Measurements from ENCODE around the gene AUTS2. TPM values are rescaled to one million over a fixed set of nuclear protein-coding genes. Genes with fewer than 3 reads are reported as not detected.

The AUTS2 gene
- total and polyA plus RNA-seq, 2 experiments from 2014 or later, result 32.0 to 91.0 TPM

DNA sequence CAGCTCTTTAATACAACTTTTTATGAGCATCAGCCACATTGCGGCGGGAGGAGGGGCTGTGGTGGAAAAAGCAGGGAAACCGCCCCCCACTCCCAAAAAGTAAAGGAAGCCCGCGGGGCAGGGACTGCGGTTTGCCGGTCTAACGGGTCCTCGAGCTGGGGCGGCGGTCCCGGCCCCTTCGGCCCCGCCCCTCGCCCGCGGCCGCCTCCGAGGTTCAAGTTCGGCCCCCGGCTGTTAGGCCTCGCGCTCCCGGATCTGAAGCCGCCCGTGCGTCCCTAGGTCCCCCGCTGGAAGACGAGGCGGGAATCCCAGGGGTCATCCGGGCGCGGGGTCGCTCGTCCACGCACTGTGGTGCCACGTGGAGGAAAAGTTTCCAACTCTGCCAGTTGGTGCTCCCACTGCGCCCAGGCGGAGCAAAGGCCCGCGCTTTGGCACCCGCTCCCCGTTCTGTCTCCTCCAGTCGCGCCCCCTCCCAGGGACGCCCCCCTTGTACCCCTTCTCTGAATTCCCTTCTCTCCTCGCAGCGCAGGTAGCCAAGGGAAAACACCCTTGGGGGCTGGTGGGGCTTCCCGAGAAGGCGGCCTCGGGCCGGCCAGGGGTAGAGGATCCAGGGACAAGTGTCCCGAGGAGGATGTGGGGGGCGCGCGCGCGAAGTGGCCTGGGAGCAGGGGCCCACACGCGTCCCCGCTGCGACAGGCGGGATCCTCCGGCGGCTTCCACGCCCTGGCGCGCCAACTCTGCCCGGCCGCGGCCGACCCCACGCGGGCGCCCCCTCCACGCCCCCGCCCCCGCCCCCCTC, 798 bp upstream of the AUTS2 start:
- Histone ChIP-seq H3K4me1 (ENCODE audit: insufficient read depth) (peaks cover 13% of the 10 kb centered on the region), H3K27ac (ENCODE audit: low read depth) (no peak overlapping the region), H3K79me2 (replicated peaks; ENCODE audit: insufficient read depth) (peaks cover 19% of the 10 kb centered on the region), H3K27me3 (ENCODE audit: insufficient read depth) (peaks cover 85% of the 10 kb centered on the region), H2AFZ (peak overlapping the region; percentile 95), H3F3A (replicated peaks; ENCODE audit: low read depth) (peaks cover 5% of the 10 kb centered on the region; the same call in 1 of the 2 replicates), H3K4me3 (peak overlapping the region; percentile 95), H3K9me2 (ENCODE audit: insufficient read depth) (no peaks in the 10 kb centered on the region), H3K4me2 (peak overlapping the region; percentile 95), H3K36me3 (ENCODE audit: insufficient read depth) (no peaks in the 10 kb centered on the region), H4K20me1 (replicated peaks; ENCODE audit: insufficient read depth) (peaks cover 15% of the 10 kb centered on the region)
- peak overlapping the region; percentile 72 for H3K4me3 Mint-ChIP-seq
- H3K9me3 Mint-ChIP-seq, result peaks cover 3% of the 10 kb centered on the region; the same call in 2 of the 3 replicates
- ATAC-seq (peak; percentile 40), DNase-seq (ENCODE audit: low spot score) (peak; percentile 79)
- H3K4me1 Mint-ChIP-seq, result peaks cover 11% of the 10 kb centered on the region
- no peaks in the 10 kb centered on the region for H3K36me3 Mint-ChIP-seq (ENCODE audit: low read depth)
- peaks cover 41% of the 10 kb centered on the region for H3K27me3 Mint-ChIP-seq (ENCODE audit: insufficient read depth, low read depth, poor library complexity)
- TF ChIP-seq, protein P1, sequence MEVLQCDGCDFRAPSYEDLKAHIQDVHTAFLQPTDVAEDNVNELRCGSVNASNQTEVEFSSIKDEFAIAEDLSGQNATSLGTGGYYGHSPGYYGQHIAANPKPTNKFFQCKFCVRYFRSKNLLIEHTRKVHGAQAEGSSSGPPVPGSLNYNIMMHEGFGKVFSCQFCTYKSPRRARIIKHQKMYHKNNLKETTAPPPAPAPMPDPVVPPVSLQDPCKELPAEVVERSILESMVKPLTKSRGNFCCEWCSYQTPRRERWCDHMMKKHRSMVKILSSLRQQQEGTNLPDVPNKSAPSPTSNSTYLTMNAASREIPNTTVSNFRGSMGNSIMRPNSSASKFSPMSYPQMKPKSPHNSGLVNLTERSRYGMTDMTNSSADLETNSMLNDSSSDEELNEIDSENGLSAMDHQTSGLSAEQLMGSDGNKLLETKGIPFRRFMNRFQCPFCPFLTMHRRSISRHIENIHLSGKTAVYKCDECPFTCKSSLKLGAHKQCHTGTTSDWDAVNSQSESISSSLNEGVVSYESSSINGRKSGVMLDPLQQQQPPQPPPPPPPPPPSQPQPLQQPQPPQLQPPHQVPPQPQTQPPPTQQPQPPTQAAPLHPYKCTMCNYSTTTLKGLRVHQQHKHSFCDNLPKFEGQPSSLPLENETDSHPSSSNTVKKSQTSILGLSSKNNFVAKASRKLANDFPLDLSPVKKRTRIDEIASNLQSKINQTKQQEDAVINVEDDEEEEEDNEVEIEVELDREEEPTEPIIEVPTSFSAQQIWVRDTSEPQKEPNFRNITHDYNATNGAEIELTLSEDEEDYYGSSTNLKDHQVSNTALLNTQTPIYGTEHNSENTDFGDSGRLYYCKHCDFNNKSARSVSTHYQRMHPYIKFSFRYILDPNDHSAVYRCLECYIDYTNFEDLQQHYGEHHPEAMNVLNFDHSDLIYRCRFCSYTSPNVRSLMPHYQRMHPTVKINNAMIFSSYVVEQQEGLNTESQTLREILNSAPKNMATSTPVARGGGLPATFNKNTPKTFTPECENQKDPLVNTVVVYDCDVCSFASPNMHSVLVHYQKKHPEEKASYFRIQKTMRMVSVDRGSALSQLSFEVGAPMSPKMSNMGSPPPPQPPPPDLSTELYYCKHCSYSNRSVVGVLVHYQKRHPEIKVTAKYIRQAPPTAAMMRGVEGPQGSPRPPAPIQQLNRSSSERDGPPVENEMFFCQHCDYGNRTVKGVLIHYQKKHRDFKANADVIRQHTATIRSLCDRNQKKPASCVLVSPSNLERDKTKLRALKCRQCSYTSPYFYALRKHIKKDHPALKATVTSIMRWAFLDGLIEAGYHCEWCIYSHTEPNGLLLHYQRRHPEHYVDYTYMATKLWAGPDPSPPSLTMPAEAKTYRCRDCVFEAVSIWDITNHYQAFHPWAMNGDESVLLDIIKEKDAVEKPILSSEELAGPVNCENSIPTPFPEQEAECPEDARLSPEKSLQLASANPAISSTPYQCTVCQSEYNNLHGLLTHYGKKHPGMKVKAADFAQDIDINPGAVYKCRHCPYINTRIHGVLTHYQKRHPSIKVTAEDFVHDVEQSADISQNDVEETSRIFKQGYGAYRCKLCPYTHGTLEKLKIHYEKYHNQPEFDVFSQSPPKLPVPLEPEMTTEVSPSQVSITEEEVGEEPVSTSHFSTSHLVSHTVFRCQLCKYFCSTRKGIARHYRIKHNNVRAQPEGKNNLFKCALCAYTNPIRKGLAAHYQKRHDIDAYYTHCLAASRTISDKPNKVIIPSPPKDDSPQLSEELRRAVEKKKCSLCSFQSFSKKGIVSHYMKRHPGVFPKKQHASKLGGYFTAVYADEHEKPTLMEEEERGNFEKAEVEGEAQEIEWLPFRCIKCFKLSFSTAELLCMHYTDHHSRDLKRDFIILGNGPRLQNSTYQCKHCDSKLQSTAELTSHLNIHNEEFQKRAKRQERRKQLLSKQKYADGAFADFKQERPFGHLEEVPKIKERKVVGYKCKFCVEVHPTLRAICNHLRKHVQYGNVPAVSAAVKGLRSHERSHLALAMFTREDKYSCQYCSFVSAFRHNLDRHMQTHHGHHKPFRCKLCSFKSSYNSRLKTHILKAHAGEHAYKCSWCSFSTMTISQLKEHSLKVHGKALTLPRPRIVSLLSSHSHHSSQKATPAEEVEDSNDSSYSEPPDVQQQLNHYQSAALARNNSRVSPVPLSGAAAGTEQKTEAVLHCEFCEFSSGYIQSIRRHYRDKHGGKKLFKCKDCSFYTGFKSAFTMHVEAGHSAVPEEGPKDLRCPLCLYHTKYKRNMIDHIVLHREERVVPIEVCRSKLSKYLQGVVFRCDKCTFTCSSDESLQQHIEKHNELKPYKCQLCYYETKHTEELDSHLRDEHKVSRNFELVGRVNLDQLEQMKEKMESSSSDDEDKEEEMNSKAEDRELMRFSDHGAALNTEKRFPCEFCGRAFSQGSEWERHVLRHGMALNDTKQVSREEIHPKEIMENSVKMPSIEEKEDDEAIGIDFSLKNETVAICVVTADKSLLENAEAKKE (CRISPR knock-in tag; IDR thresholded peaks at IDR 0.05), result no peak
- TF ChIP-seq CREB1 (CRISPR knock-in tag; IDR thresholded peaks at IDR 0.05; ENCODE audit: low read depth), result no peak
- no peak for TF ChIP-seq STAT1 (IDR thresholded peaks at IDR 0.05; ENCODE audit: unreplicated experiment)
- TF ChIP-seq JUNB (IDR thresholded peaks at IDR 0.05; ENCODE audit: unreplicated experiment), result no peak
- TF ChIP-seq, protein P2, sequence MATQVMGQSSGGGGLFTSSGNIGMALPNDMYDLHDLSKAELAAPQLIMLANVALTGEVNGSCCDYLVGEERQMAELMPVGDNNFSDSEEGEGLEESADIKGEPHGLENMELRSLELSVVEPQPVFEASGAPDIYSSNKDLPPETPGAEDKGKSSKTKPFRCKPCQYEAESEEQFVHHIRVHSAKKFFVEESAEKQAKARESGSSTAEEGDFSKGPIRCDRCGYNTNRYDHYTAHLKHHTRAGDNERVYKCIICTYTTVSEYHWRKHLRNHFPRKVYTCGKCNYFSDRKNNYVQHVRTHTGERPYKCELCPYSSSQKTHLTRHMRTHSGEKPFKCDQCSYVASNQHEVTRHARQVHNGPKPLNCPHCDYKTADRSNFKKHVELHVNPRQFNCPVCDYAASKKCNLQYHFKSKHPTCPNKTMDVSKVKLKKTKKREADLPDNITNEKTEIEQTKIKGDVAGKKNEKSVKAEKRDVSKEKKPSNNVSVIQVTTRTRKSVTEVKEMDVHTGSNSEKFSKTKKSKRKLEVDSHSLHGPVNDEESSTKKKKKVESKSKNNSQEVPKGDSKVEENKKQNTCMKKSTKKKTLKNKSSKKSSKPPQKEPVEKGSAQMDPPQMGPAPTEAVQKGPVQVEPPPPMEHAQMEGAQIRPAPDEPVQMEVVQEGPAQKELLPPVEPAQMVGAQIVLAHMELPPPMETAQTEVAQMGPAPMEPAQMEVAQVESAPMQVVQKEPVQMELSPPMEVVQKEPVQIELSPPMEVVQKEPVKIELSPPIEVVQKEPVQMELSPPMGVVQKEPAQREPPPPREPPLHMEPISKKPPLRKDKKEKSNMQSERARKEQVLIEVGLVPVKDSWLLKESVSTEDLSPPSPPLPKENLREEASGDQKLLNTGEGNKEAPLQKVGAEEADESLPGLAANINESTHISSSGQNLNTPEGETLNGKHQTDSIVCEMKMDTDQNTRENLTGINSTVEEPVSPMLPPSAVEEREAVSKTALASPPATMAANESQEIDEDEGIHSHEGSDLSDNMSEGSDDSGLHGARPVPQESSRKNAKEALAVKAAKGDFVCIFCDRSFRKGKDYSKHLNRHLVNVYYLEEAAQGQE (IDR thresholded peaks at IDR 0.05; ENCODE audit: unreplicated experiment), result no peak
- no peak for TF ChIP-seq EZH2phosphoT487 (IDR thresholded peaks at IDR 0.05; ENCODE audit: unreplicated experiment)
- TF ChIP-seq, protein P3, sequence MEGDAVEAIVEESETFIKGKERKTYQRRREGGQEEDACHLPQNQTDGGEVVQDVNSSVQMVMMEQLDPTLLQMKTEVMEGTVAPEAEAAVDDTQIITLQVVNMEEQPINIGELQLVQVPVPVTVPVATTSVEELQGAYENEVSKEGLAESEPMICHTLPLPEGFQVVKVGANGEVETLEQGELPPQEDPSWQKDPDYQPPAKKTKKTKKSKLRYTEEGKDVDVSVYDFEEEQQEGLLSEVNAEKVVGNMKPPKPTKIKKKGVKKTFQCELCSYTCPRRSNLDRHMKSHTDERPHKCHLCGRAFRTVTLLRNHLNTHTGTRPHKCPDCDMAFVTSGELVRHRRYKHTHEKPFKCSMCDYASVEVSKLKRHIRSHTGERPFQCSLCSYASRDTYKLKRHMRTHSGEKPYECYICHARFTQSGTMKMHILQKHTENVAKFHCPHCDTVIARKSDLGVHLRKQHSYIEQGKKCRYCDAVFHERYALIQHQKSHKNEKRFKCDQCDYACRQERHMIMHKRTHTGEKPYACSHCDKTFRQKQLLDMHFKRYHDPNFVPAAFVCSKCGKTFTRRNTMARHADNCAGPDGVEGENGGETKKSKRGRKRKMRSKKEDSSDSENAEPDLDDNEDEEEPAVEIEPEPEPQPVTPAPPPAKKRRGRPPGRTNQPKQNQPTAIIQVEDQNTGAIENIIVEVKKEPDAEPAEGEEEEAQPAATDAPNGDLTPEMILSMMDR (conservative IDR thresholded peaks at IDR 0.05; ENCODE audit: low read depth in 2 of 2), result no peak
- TF ChIP-seq, protein P4, sequence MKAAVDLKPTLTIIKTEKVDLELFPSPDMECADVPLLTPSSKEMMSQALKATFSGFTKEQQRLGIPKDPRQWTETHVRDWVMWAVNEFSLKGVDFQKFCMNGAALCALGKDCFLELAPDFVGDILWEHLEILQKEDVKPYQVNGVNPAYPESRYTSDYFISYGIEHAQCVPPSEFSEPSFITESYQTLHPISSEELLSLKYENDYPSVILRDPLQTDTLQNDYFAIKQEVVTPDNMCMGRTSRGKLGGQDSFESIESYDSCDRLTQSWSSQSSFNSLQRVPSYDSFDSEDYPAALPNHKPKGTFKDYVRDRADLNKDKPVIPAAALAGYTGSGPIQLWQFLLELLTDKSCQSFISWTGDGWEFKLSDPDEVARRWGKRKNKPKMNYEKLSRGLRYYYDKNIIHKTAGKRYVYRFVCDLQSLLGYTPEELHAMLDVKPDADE (IDR thresholded peaks at IDR 0.05), result no peak
- peak; percentile 10; the same call in 1 of the 2 replicates for TF ChIP-seq POLR2AphosphoS5 (IDR thresholded peaks at IDR 0.05; ENCODE audit: low read depth)
- TF ChIP-seq ZNF331 (CRISPR knock-in tag; IDR thresholded peaks at IDR 0.05; ENCODE audit: low read depth), result no peak
- TF ChIP-seq NANOG (IDR thresholded peaks at IDR 0.05; ENCODE audit: borderline replicate concordance), result no peak
- TF ChIP-seq ZNF114 (CRISPR knock-in tag; IDR thresholded peaks at IDR 0.05), result 0 out of 2 replicates have a peak, but pooled peaks have one; percentile 54
- peak; percentile 9 for TF ChIP-seq EZH2 (IDR thresholded peaks at IDR 0.05; ENCODE audit: low read depth, unreplicated experiment)
- no peak overlapping the region for H3K27ac Mint-ChIP-seq

Measured in GM23338 (cell line).